KBM-7 (cell line): ENCODE measurements around the gene MCTP2.

Experiments used
- DNase-seq: peaks from one replicate; pipeline ENCODE4 v3.0.0-alpha.2; 2015
- in situ Hi-C: fragments of 300-500 bp; cut with MboI; formaldehyde crosslinking; loops from 2 replicates; pipeline ENCODE4 v1.14.3; 2020; ENCODE audit warnings: low sequenced_read_pairs, low pct_unique_long_range_greater_than_20kb, mixed read lengths

The MCTP2 gene

GRCh38 chr15:94287794-94288246, 56.5 kb downstream of the MCTP2 start:
- DNase-seq: peak; percentile 93
- in situ Hi-C loops: no loop called here

- in situ Hi-C loops: no loop called here
- DNase-seq: no peak
Measured at GRCh38 chr15:94290730-94291129, 59.4 kb downstream of the MCTP2 start.

- DNase-seq: no peak
- in situ Hi-C loops: no loop called here
Measured at GRCh38 chr15:94293411-94294402, 62.3 kb downstream of the MCTP2 start.

- no peak for DNase-seq
- in situ Hi-C loops: no loop called here
Measured at GRCh38 chr15:94294556-94294955, 63.2 kb downstream of the MCTP2 start.

GRCh38 chr15:94295275-94295674, 63.9 kb downstream of the MCTP2 start:
- DNase-seq: no peak
- in situ Hi-C loops: no loop called here

- in situ Hi-C loops: no loop called here
Measured at GRCh38 chr15:94296717-94297116, 65.4 kb downstream of the MCTP2 start.

GRCh38 chr15:94297558-94297957, 66.2 kb downstream of the MCTP2 start:
- in situ Hi-C loops: no loop called here
- DNase-seq: peak; percentile 64

More at GRCh38 chr15:94296717-94297116, 65.4 kb downstream of the MCTP2 start:
- DNase-seq: no peak

GRCh38 chr15:94298364-94298763, 67.0 kb downstream of the MCTP2 start:
- DNase-seq: no peak
- in situ Hi-C loops: no loop called here

- DNase-seq: no peak
Measured at GRCh38 chr15:94300612-94301011, 69.3 kb downstream of the MCTP2 start.

GRCh38 chr15:94305133-94305532, 73.8 kb downstream of the MCTP2 start:
- in situ Hi-C loops: loop anchor here (10.0 kb wide), 1 partner anchor 140 kb away; no protein-coding TSS in a partner anchor
- peak; percentile 39 for DNase-seq

More at GRCh38 chr15:94300612-94301011, 69.3 kb downstream of the MCTP2 start:
- in situ Hi-C loops: loop anchor here (10.0 kb wide), 1 partner anchor 136 kb away; no protein-coding TSS in a partner anchor

- DNase-seq: peak; percentile 79
- in situ Hi-C loops: loop anchor here (10.0 kb wide), 1 partner anchor 142 kb away; no protein-coding TSS in a partner anchor
Measured at GRCh38 chr15:94306700-94307650, 75.6 kb downstream of the MCTP2 start.

GRCh38 chr15:94312946-94313345, 81.6 kb downstream of the MCTP2 start:
- in situ Hi-C loops: no loop called here
- no peak for DNase-seq

GRCh38 chr15:94314639-94315038, 83.3 kb downstream of the MCTP2 start:
- no peak for DNase-seq
- in situ Hi-C loops: no loop called here

- no peak for DNase-seq
- in situ Hi-C loops: no loop called here
Measured at GRCh38 chr15:94317211-94317610, 85.8 kb downstream of the MCTP2 start.

GRCh38 chr15:94322141-94322540, 90.8 kb downstream of the MCTP2 start:
- DNase-seq: peak; percentile 32
- in situ Hi-C loops: no loop called here

- in situ Hi-C loops: no loop called here
- no peak for DNase-seq
Measured at GRCh38 chr15:94323076-94323475, 91.7 kb downstream of the MCTP2 start.

- peak; percentile 84 for DNase-seq
- in situ Hi-C loops: no loop called here
Measured at GRCh38 chr15:94324117-94324826, 92.9 kb downstream of the MCTP2 start.

- in situ Hi-C loops: no loop called here
Measured at GRCh38 chr15:94324835-94325767, 93.7 kb downstream of the MCTP2 start.

More at GRCh38 chr15:94324835-94325767, 93.7 kb downstream of the MCTP2 start:
- no peak for DNase-seq
